Measurements from ENCODE around the gene RTL5.

RTL5 gene

GRCh38 chrX:72117636-72118210, 14.0 kb downstream of the RTL5 start:
- DNase-seq (ENCODE audit: low read depth), result no peak
- TF ChIP-seq CTCF (conservative IDR thresholded peaks at IDR 0.05; ENCODE audit: low read depth, low read length), result no peak
- no peak overlapping the region for H3K4me3 ChIP-seq (ENCODE audit: low read length)

GRCh38 chrX:72115380-72115779, 16.3 kb downstream of the RTL5 start:
- no peak for TF ChIP-seq CTCF (conservative IDR thresholded peaks at IDR 0.05; ENCODE audit: low read depth, low read length)

GRCh38 chrX:72114807-72115206, 16.9 kb downstream of the RTL5 start:
- H3K4me3 ChIP-seq (ENCODE audit: low read length), result no peak overlapping the region
- DNase-seq (ENCODE audit: low read depth), result no peak
- no peak for TF ChIP-seq CTCF (conservative IDR thresholded peaks at IDR 0.05; ENCODE audit: low read depth, low read length)

More at GRCh38 chrX:72115380-72115779, 16.3 kb downstream of the RTL5 start:
- peak; percentile 62 for DNase-seq (ENCODE audit: low read depth)
- no peak overlapping the region for H3K4me3 ChIP-seq (ENCODE audit: low read length)

- no peak for TF ChIP-seq CTCF (conservative IDR thresholded peaks at IDR 0.05; ENCODE audit: low read depth, low read length)
- no peak overlapping the region for H3K4me3 ChIP-seq (ENCODE audit: low read length)
- DNase-seq (ENCODE audit: low read depth), result no peak
Measured at GRCh38 chrX:72114306-72114705, 17.4 kb downstream of the RTL5 start.

GRCh38 chrX:72113461-72113860, 18.3 kb downstream of the RTL5 start:
- TF ChIP-seq CTCF (conservative IDR thresholded peaks at IDR 0.05; ENCODE audit: low read depth, low read length), result no peak
- H3K4me3 ChIP-seq (ENCODE audit: low read length), result no peak overlapping the region
- no peak for DNase-seq (ENCODE audit: low read depth)

GRCh38 chrX:72110876-72111708, 20.6 kb downstream of the RTL5 start:
- no peak overlapping the region for H3K4me3 ChIP-seq (ENCODE audit: low read length)
- no peak for DNase-seq (ENCODE audit: low read depth)
- no peak for TF ChIP-seq CTCF (conservative IDR thresholded peaks at IDR 0.05; ENCODE audit: low read depth, low read length)

Data from retinal pigment epithelial cell (primary cell).